Prostate gland (tissue), 2 donors: ENCODE results near the gene BDNF.

Experiments used
- POLR2A ChIP-seq: fragments of 450-650 bp; IDR thresholded peaks from one replicate; pipeline ENCODE4 v1.6.1; 2016; ENCODE audit warnings: antibody characterized with exemption, mild to moderate bottlenecking
- POLR2AphosphoS5 ChIP-seq: sonication (generic); formaldehyde crosslinking; IDR thresholded peaks from one replicate; pipeline ENCODE4 v1.6.1; 2017; ENCODE audit warnings: antibody characterized with exemption
- TF ChIP-seq, protein P1 (sequence below), 4 experiments: fragments of 200-600 bp in 2 of 4; fragments of 450-650 bp in 2 of 4; sonication (generic) in 2 of 4; IDR thresholded peaks; 1 replicate in 3 of 4; 2 replicates in 1 of 4; pipeline ENCODE4 v1.5.1; 2016 to 2019; ENCODE audit warnings: antibody characterized with exemption in 4 of 4, mild to moderate bottlenecking in 2 of 4, moderate library complexity in 2 of 4

- TF ChIP-seq POLR2A (no peak), POLR2AphosphoS5 (no peak)
- TF ChIP-seq, protein P1, sequence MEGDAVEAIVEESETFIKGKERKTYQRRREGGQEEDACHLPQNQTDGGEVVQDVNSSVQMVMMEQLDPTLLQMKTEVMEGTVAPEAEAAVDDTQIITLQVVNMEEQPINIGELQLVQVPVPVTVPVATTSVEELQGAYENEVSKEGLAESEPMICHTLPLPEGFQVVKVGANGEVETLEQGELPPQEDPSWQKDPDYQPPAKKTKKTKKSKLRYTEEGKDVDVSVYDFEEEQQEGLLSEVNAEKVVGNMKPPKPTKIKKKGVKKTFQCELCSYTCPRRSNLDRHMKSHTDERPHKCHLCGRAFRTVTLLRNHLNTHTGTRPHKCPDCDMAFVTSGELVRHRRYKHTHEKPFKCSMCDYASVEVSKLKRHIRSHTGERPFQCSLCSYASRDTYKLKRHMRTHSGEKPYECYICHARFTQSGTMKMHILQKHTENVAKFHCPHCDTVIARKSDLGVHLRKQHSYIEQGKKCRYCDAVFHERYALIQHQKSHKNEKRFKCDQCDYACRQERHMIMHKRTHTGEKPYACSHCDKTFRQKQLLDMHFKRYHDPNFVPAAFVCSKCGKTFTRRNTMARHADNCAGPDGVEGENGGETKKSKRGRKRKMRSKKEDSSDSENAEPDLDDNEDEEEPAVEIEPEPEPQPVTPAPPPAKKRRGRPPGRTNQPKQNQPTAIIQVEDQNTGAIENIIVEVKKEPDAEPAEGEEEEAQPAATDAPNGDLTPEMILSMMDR (IDR thresholded peaks at IDR 0.05): no peak
Observed at GRCh38 chr11:27693398-27693797, 6.9 kb downstream of the BDNF start.
